ENCODE results near the gene MEF2C.
"Not testable (repeated sequence)": the region's sequence is repeated elsewhere in the genome, so short reads cannot be mapped to it uniquely, and the experiment has no call there.

MEF2C gene

GRCh38 chr5:88815050-88815789 is 67.8 kb downstream of the MEF2C start:
- Mint-ChIP-seq H3K4me3 (no peak overlapping the region), H3K4me1 (no peaks in the 10 kb centered on the region)

GRCh38 chr5:88813805-88814575 is 69.0 kb downstream of the MEF2C start:
- Mint-ChIP-seq H3K4me3 (no peak overlapping the region), H3K27ac (no peak overlapping the region), H3K36me3 (no peaks in the 10 kb centered on the region), H3K9me3 (peaks cover 2% of the 10 kb centered on the region), H3K4me1 (no peaks in the 10 kb centered on the region)
- ATAC-seq = no peak
- DNase-seq (ENCODE audit: low spot score in 2 of 2) = no peak

More at GRCh38 chr5:88815050-88815789, 67.8 kb downstream of the MEF2C start:
- H3K36me3 Mint-ChIP-seq = no peaks in the 10 kb centered on the region
- peaks cover 2% of the 10 kb centered on the region for H3K9me3 Mint-ChIP-seq
- no peak for ATAC-seq
- DNase-seq (ENCODE audit: low spot score in 2 of 2) = no peak
- no peak overlapping the region for H3K27ac Mint-ChIP-seq

GRCh38 chr5:88813244-88813643 is 69.7 kb downstream of the MEF2C start:
- H3K36me3 Mint-ChIP-seq = no peaks in the 10 kb centered on the region
- H3K9me3 Mint-ChIP-seq = no peaks in the 10 kb centered on the region
- DNase-seq (ENCODE audit: low spot score in 2 of 2) (no peak), ATAC-seq (no peak)
- no peaks in the 10 kb centered on the region for H3K4me1 Mint-ChIP-seq
- no peak overlapping the region for H3K27ac Mint-ChIP-seq
- no peak overlapping the region for H3K4me3 Mint-ChIP-seq

GRCh38 chr5:88808153-88808552 is 74.8 kb downstream of the MEF2C start:
- no peak for DNase-seq (ENCODE audit: low spot score in 2 of 2)
- H3K9me3 Mint-ChIP-seq = no peaks in the 10 kb centered on the region
- no peak for ATAC-seq
- no peaks in the 10 kb centered on the region for H3K36me3 Mint-ChIP-seq
- no peak overlapping the region for H3K27ac Mint-ChIP-seq
- H3K4me1 Mint-ChIP-seq = no peaks in the 10 kb centered on the region
- H3K4me3 Mint-ChIP-seq = no peak overlapping the region

GRCh38 chr5:88807327-88807726 is 75.7 kb downstream of the MEF2C start:
- H3K9me3 Mint-ChIP-seq = no peaks in the 10 kb centered on the region
- H3K27ac Mint-ChIP-seq = no peak overlapping the region
- no peaks in the 10 kb centered on the region for H3K4me1 Mint-ChIP-seq
- ATAC-seq = no peak
- no peak overlapping the region for H3K4me3 Mint-ChIP-seq
- no peak for DNase-seq (ENCODE audit: low spot score in 2 of 2)
- H3K36me3 Mint-ChIP-seq = no peaks in the 10 kb centered on the region

GRCh38 chr5:88806338-88806737 is 76.6 kb downstream of the MEF2C start:
- no peak overlapping the region for H3K4me3 Mint-ChIP-seq
- no peaks in the 10 kb centered on the region for H3K9me3 Mint-ChIP-seq
- no peak for ATAC-seq
- H3K27ac Mint-ChIP-seq = no peak overlapping the region
- no peak for DNase-seq (ENCODE audit: low spot score in 2 of 2)
- H3K36me3 Mint-ChIP-seq = no peaks in the 10 kb centered on the region
- no peaks in the 10 kb centered on the region for H3K4me1 Mint-ChIP-seq

- ATAC-seq (no peak), DNase-seq (ENCODE audit: low spot score in 2 of 2) (no peak)
- no peak overlapping the region for H3K27ac Mint-ChIP-seq
- no peaks in the 10 kb centered on the region for H3K4me1 Mint-ChIP-seq
- H3K4me3 Mint-ChIP-seq = no peak overlapping the region
- no peaks in the 10 kb centered on the region for H3K9me3 Mint-ChIP-seq
- H3K36me3 Mint-ChIP-seq = no peaks in the 10 kb centered on the region
These were observed 77.7 kb downstream of the MEF2C start for GRCh38 chr5:88805151-88805784.

- no peaks in the 10 kb centered on the region for H3K4me1 Mint-ChIP-seq
- H3K36me3 Mint-ChIP-seq = no peaks in the 10 kb centered on the region
- ATAC-seq (no peak), DNase-seq (ENCODE audit: low spot score in 2 of 2) (no peak)
- no peak overlapping the region for H3K4me3 Mint-ChIP-seq
- no peaks in the 10 kb centered on the region for H3K9me3 Mint-ChIP-seq
- H3K27ac Mint-ChIP-seq = no peak overlapping the region
These were observed 78.5 kb downstream of the MEF2C start for GRCh38 chr5:88804444-88804843.

- no peak for DNase-seq (ENCODE audit: low spot score in 2 of 2)
- Mint-ChIP-seq H3K9me3 (peaks cover under 1% of the 10 kb centered on the region), H3K36me3 (no peaks in the 10 kb centered on the region), H3K27ac (no peak overlapping the region), H3K4me3 (no peak overlapping the region), H3K4me1 (no peaks in the 10 kb centered on the region)
- ATAC-seq = no peak
These were observed 79.7 kb downstream of the MEF2C start for GRCh38 chr5:88803309-88803708.

- no peak overlapping the region for H3K27ac Mint-ChIP-seq
- H3K36me3 Mint-ChIP-seq = no peaks in the 10 kb centered on the region
- no peak overlapping the region for H3K4me3 Mint-ChIP-seq
- peaks cover 8% of the 10 kb centered on the region for H3K9me3 Mint-ChIP-seq
- no peak for DNase-seq (ENCODE audit: low spot score in 2 of 2)
- no peak for ATAC-seq
- no peaks in the 10 kb centered on the region for H3K4me1 Mint-ChIP-seq
These were observed 82.9 kb downstream of the MEF2C start for GRCh38 chr5:88799938-88800535.

GRCh38 chr5:88798933-88799332 is 84.1 kb downstream of the MEF2C start:
- not testable (repeated sequence) for DNase-seq (ENCODE audit: low spot score in 2 of 2); H3K4me3 Mint-ChIP-seq; H3K27ac Mint-ChIP-seq; H3K36me3 Mint-ChIP-seq; H3K4me1 Mint-ChIP-seq; ATAC-seq; H3K9me3 Mint-ChIP-seq

- H3K4me1 Mint-ChIP-seq; H3K4me3 Mint-ChIP-seq; H3K9me3 Mint-ChIP-seq; H3K36me3 Mint-ChIP-seq; ATAC-seq; DNase-seq (ENCODE audit: low spot score in 2 of 2); H3K27ac Mint-ChIP-seq: not testable (repeated sequence)
These were observed 89.2 kb downstream of the MEF2C start for GRCh38 chr5:88793797-88794196.

- Mint-ChIP-seq H3K4me1 (no peaks in the 10 kb centered on the region), H3K9me3 (peaks cover 6% of the 10 kb centered on the region)
These were observed 90.7 kb downstream of the MEF2C start for GRCh38 chr5:88792144-88792840.

GRCh38 chr5:88787856-88788255 is 95.1 kb downstream of the MEF2C start:
- H3K4me3 Mint-ChIP-seq = no peak overlapping the region
- DNase-seq (ENCODE audit: low spot score in 2 of 2) (no peak), ATAC-seq (no peak)
- no peak overlapping the region for H3K27ac Mint-ChIP-seq
- H3K9me3 Mint-ChIP-seq = no peaks in the 10 kb centered on the region
- H3K4me1 Mint-ChIP-seq = no peaks in the 10 kb centered on the region
- no peaks in the 10 kb centered on the region for H3K36me3 Mint-ChIP-seq

More at GRCh38 chr5:88792144-88792840, 90.7 kb downstream of the MEF2C start:
- no peaks in the 10 kb centered on the region for H3K36me3 Mint-ChIP-seq
- H3K4me3 Mint-ChIP-seq = no peak overlapping the region
- DNase-seq (ENCODE audit: low spot score in 2 of 2) (no peak), ATAC-seq (no peak)
- H3K27ac Mint-ChIP-seq = no peak overlapping the region

GRCh38 chr5:88786789-88787188 is 96.2 kb downstream of the MEF2C start:
- Mint-ChIP-seq H3K27ac (no peak overlapping the region), H3K4me1 (no peaks in the 10 kb centered on the region), H3K36me3 (no peaks in the 10 kb centered on the region), H3K4me3 (no peak overlapping the region), H3K9me3 (no peaks in the 10 kb centered on the region)
- ATAC-seq (no peak), DNase-seq (ENCODE audit: low spot score in 2 of 2) (no peak)
